AG09309 (cell line): ENCODE data around the gene SHISA4.
"Not testable (repeated sequence)": the region's sequence is repeated elsewhere in the genome, so short reads cannot be mapped to it uniquely, and the experiment has no call there.

Experiments used
- DNase-seq: peaks from one replicate; pipeline ENCODE4 v3.0.0-alpha.2; 2010; ENCODE audit warnings: low read depth
- H3K4me3 ChIP-seq: 2 replicates; pipeline ENCODE4 v1.5.1; 2011; ENCODE audit warnings: mild to moderate bottlenecking, low read depth, low read length, moderate library complexity; ENCODE audit not compliant: control insufficient read depth
- CTCF ChIP-seq: IDR thresholded peaks from 2 replicates; pipeline ENCODE4 v1.5.1; 2011; ENCODE audit warnings: mild to moderate bottlenecking, low read depth, low read length, inconsistent platforms; ENCODE audit not compliant: insufficient read depth, control insufficient read depth; ENCODE audit errors: missing control alignments

Gene SHISA4

DNA sequence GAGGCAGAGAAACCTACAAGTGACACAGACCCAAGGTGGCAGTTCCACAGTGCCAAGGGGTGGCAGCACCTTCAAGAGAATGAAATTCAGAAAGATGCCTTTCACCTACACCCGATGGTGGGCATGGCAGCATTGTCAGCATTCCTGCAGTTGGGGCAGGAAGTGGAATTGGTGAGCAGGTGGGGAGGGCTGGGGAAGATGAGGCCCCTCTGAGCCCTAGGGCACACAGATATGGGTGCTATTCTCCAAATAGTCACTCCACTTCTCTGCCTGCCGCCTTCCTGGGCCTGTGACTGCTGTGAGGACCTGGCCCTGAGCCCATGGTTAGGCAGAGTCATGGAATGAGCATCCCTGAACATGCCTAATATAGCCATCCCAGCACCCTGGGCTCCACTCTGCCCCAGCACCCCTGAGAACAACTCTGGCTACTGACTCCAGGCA lies 8.3 kb downstream of the SHISA4 start:
- TF ChIP-seq CTCF, result peak; percentile 35
- no peak overlapping the region for H3K4me3 ChIP-seq
- no peak for DNase-seq

- TF ChIP-seq CTCF, result no peak
- no peak overlapping the region for H3K4me3 ChIP-seq
- no peak for DNase-seq
Observed at GRCh38 chr1:201898240-201898894, 9.7 kb downstream of the SHISA4 start.

DNA sequence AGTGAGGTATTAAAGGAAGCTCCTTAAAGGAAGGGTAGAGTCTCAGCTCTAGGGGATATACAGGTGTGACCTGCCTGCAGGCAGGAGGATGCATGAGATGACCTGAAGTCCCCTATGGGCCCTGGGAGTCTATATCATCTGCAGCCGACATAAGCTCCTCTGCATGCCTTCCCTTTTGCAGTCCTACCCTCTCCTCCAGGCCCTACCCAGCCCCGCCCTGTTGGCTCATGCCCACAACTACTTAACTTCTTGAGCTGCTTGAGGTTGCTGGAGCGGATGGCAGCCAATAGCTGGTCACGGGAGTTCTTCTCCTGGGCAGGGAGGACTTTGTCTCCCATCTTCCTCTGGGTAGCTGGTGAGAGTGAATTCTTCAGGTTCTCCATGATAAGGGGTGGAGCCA lies 10.3 kb downstream of the SHISA4 start:
- DNase-seq, result no peak
- H3K4me3 ChIP-seq, result no peak overlapping the region
- TF ChIP-seq CTCF, result no peak

- no peak for TF ChIP-seq CTCF
- H3K4me3 ChIP-seq, result no peak overlapping the region
- DNase-seq, result no peak
Observed at GRCh38 chr1:201899683-201900429, 11.2 kb downstream of the SHISA4 start.

- no peak for DNase-seq
- no peak for TF ChIP-seq CTCF
- no peak overlapping the region for H3K4me3 ChIP-seq
Observed at GRCh38 chr1:201900476-201900875, 11.8 kb downstream of the SHISA4 start.

DNA sequence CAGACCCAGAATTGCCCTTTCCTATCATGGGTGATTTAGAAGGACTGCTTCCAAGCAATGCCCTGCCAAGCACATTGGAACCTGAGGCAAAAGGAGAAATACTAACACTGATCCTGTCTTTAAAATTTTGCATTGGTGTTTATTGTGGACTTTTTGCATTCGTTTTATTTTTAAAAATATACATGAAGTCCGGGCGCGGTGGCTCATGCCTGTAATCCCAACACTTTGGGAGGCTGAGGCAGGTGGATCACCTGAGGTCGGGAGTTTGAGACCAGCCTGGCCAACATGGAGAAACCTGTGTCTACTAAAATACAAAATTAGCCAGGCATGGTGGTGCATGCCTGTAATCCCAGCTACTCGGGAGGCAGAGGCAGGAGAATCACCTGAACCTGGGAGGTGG lies 12.3 kb downstream of the SHISA4 start:
- not testable (repeated sequence) for DNase-seq, H3K4me3 ChIP-seq

DNA sequence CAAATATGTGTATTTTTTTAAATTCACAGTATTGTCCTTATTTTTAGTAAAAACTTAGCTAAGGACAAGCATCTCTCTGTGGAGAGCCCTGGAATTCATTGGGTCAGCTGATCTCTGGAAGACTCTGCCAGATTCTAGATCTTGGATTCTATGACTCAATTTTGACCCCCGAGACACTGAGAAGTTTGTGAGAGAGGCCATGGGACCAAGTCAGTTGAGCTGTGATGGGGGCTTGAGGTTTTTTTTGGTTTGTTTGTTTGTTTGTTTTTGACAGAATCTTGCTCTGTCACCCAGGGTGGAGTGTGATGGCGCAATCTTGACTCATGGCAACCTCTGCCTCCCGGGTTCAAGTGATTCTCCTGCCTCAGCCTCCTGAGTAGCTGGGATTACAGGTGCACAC lies 13.5 kb downstream of the SHISA4 start:
- DNase-seq, result no peak
- TF ChIP-seq CTCF, result no peak
- H3K4me3 ChIP-seq, result no peak overlapping the region
